Loucy (cell line): ENCODE results near the gene HIC1.

Experiments
- H2AFZ ChIP-seq: fragments of 200-600 bp; sonication (generic); 2 replicates; pipeline ENCODE4 v1.6.0; 2016; ENCODE audit warnings: antibody characterized with exemption, mild to moderate bottlenecking, low read length, moderate library complexity
- H3F3A ChIP-seq: fragments of 200-600 bp; 2 replicates; pipeline ENCODE4 v1.6.0; 2016; ENCODE audit warnings: antibody characterized with exemption, low read depth, mild to moderate bottlenecking
- H3K27me3 ChIP-seq: fragments of 200-600 bp; sonication (generic); 2 replicates; pipeline ENCODE4 v1.6.1; 2014; ENCODE audit warnings: low read length, mild to moderate bottlenecking; ENCODE audit not compliant: insufficient read depth, poor library complexity, severe bottlenecking
- H3K36me3 ChIP-seq: fragments of 200-600 bp; sonication (generic); 2 replicates; pipeline ENCODE4 v1.6.1; 2016; ENCODE audit warnings: low read length; ENCODE audit not compliant: insufficient read depth
- H3K4me1 ChIP-seq: fragments of 200-600 bp; sonication (generic); 2 replicates; pipeline ENCODE4 v1.5.1; 2014; ENCODE audit warnings: low read length, mild to moderate bottlenecking; ENCODE audit not compliant: insufficient read depth, poor library complexity, severe bottlenecking
- H3K4me2 ChIP-seq: fragments of 200-600 bp; sonication (generic); 2 replicates; pipeline ENCODE4 v1.6.0; 2014; ENCODE audit warnings: antibody characterized with exemption, low read length, low read depth, mild to moderate bottlenecking; ENCODE audit not compliant: poor library complexity, severe bottlenecking
- H3K4me3 ChIP-seq: fragments of 200-600 bp; sonication (generic); 2 replicates; pipeline ENCODE4 v1.5.1; 2014; ENCODE audit warnings: low read length, mild to moderate bottlenecking, mixed read lengths; ENCODE audit not compliant: poor library complexity, severe bottlenecking
- H3K79me2 ChIP-seq: fragments of 200-600 bp; sonication (generic); 2 replicates; pipeline ENCODE4 v1.6.1; 2014; ENCODE audit warnings: low read length; ENCODE audit not compliant: insufficient read depth
- H3K9ac ChIP-seq: fragments of 200-600 bp; sonication (generic); 2 replicates; pipeline ENCODE4 v1.6.0; 2014; ENCODE audit warnings: mild to moderate bottlenecking, low read depth, low read length, moderate library complexity; ENCODE audit not compliant: poor library complexity, severe bottlenecking
- H3K9me2 ChIP-seq: fragments of 200-600 bp; sonication (generic); replicated peaks from 2 replicates; pipeline ENCODE4 v1.6.1; 2016; ENCODE audit warnings: low read depth, low read length, mixed read lengths
- H3K9me3 ChIP-seq: fragments of 200-600 bp; sonication (generic); 2 replicates; pipeline ENCODE4 v1.6.1; 2014; ENCODE audit warnings: mild to moderate bottlenecking, antibody characterized with exemption, low read length, low read depth; ENCODE audit not compliant: insufficient read depth
- H4K20me1 ChIP-seq: fragments of 200-600 bp; sonication (generic); 2 replicates; pipeline ENCODE4 v1.6.0; 2014; ENCODE audit warnings: antibody characterized with exemption, low read length, mild to moderate bottlenecking; ENCODE audit not compliant: insufficient read depth, poor library complexity, severe bottlenecking
- CTCF ChIP-seq: fragments of 200-600 bp; sonication (generic); conservative IDR thresholded peaks from 2 replicates; pipeline ENCODE4 v1.5.1; 2014; ENCODE audit warnings: mild to moderate bottlenecking, antibody characterized with exemption, low read length
- EZH2phosphoT487 ChIP-seq: fragments of 200-600 bp; IDR thresholded peaks from 2 replicates; pipeline ENCODE4 v1.6.1; 2018; ENCODE audit warnings: antibody characterized with exemption, mild to moderate bottlenecking, moderate library complexity, borderline replicate concordance

HIC1 gene

GRCh38 chr17:2107506-2107905, 52.6 kb downstream of the HIC1 start:
- H4K20me1 ChIP-seq = peaks cover 4% of the 10 kb centered on the region
- no peak overlapping the region for H2AFZ ChIP-seq
- H3K36me3 ChIP-seq = peaks cover 26% of the 10 kb centered on the region; the same call in 1 of the 2 replicates
- no peak for TF ChIP-seq CTCF
- no peak for TF ChIP-seq EZH2phosphoT487
- no peaks in the 10 kb centered on the region for H3K9me2 ChIP-seq
- peaks cover 10% of the 10 kb centered on the region for H3K4me1 ChIP-seq
- H3K9ac ChIP-seq = no peak overlapping the region
- H3K27me3 ChIP-seq = no peaks in the 10 kb centered on the region
- H3K79me2 ChIP-seq = peaks cover 13% of the 10 kb centered on the region; the same call in 1 of the 2 replicates
- no peak overlapping the region for H3K4me2 ChIP-seq
- no peaks in the 10 kb centered on the region for H3F3A ChIP-seq
- H3K9me3 ChIP-seq = no peaks in the 10 kb centered on the region
- H3K4me3 ChIP-seq = no peak overlapping the region

- Histone ChIP-seq H3K9me2 (no peaks in the 10 kb centered on the region), H3F3A (no peaks in the 10 kb centered on the region), H2AFZ (no peak overlapping the region), H3K27me3 (no peaks in the 10 kb centered on the region), H3K9ac (no peak overlapping the region), H3K4me1 (peaks cover 5% of the 10 kb centered on the region), H3K9me3 (no peaks in the 10 kb centered on the region), H3K36me3 (peaks cover 26% of the 10 kb centered on the region; the same call in 1 of the 2 replicates), H3K79me2 (peaks cover 13% of the 10 kb centered on the region; the same call in 1 of the 2 replicates), H3K4me3 (no peak overlapping the region), H4K20me1 (peaks cover 4% of the 10 kb centered on the region), H3K4me2 (no peak overlapping the region)
- no peak for TF ChIP-seq CTCF
- no peak for TF ChIP-seq EZH2phosphoT487
Measured at GRCh38 chr17:2108170-2108569, 53.3 kb downstream of the HIC1 start.

DNA sequence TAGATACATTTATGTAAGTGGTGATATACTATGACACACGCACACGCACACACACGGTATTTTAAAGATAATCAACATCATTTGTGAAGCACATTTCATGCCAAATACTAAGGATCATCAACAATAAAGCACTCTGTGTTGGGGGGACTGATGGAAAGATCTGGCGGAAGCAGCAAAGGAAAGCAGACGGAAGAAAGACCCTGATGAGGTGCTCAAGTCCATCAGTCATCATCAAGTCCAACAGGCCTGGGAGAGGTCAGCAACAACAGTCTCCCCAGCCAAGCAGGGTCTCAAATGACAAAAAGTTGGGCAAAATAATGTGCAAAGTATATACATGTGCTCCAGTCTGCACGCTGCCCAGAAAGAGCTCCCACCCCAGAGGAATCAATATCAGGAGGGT, 55.5 kb downstream of the HIC1 start:
- H3K9me2 ChIP-seq = no peaks in the 10 kb centered on the region

More for the DNA sequence above, 55.5 kb downstream of the HIC1 start:
- Histone ChIP-seq H3K4me1 (peaks cover 5% of the 10 kb centered on the region), H4K20me1 (peaks cover 4% of the 10 kb centered on the region), H3K4me2 (no peak overlapping the region), H3K27me3 (no peaks in the 10 kb centered on the region), H3K9ac (no peak overlapping the region), H3K4me3 (no peak overlapping the region), H3K9me3 (no peaks in the 10 kb centered on the region), H3K36me3 (peaks cover 30% of the 10 kb centered on the region; the same call in 1 of the 2 replicates), H2AFZ (no peak overlapping the region), H3K79me2 (peaks cover 16% of the 10 kb centered on the region; the same call in 1 of the 2 replicates), H3F3A (no peaks in the 10 kb centered on the region)
- no peak for TF ChIP-seq EZH2phosphoT487
- TF ChIP-seq CTCF = no peak
